Measurements from ENCODE around the gene SARM1.

Gene SARM1

DNA sequence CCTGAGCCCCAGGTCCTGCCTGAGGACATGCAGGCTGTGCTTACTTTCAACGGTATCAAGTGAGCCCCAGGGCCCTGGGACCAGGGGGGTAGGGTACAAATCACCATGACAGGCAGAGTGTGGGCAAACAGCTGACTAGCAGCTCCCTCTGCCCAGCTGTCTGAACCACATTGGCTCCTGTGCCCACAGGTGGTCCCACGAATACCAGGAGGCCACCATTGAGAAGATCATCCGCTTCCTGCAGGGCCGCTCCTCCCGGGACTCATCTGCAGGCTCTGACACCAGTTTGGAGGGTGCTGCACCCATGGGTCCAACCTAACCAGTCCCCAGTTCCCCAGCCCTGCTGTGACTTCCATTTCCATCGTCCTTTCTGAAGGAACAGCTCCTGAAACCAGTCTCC is 24.5 kb downstream of the SARM1 start:
- no peak for ATAC-seq
- TF ChIP-seq, protein P1, sequence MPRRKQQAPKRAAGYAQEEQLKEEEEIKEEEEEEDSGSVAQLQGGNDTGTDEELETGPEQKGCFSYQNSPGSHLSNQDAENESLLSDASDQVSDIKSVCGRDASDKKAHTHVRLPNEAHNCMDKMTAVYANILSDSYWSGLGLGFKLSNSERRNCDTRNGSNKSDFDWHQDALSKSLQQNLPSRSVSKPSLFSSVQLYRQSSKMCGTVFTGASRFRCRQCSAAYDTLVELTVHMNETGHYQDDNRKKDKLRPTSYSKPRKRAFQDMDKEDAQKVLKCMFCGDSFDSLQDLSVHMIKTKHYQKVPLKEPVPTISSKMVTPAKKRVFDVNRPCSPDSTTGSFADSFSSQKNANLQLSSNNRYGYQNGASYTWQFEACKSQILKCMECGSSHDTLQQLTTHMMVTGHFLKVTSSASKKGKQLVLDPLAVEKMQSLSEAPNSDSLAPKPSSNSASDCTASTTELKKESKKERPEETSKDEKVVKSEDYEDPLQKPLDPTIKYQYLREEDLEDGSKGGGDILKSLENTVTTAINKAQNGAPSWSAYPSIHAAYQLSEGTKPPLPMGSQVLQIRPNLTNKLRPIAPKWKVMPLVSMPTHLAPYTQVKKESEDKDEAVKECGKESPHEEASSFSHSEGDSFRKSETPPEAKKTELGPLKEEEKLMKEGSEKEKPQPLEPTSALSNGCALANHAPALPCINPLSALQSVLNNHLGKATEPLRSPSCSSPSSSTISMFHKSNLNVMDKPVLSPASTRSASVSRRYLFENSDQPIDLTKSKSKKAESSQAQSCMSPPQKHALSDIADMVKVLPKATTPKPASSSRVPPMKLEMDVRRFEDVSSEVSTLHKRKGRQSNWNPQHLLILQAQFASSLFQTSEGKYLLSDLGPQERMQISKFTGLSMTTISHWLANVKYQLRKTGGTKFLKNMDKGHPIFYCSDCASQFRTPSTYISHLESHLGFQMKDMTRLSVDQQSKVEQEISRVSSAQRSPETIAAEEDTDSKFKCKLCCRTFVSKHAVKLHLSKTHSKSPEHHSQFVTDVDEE (CRISPR knock-in tag; IDR thresholded peaks at IDR 0.05) = no peak
- TF ChIP-seq TCF4 (CRISPR knock-in tag; IDR thresholded peaks at IDR 0.05; ENCODE audit: borderline replicate concordance) (no peak), ARNTL (CRISPR knock-in tag; IDR thresholded peaks at IDR 0.05; ENCODE audit: borderline replicate concordance, low read depth) (no peak), TOX (CRISPR knock-in tag; IDR thresholded peaks at IDR 0.05; ENCODE audit: borderline replicate concordance) (no peak), CSDC2 (CRISPR knock-in tag; IDR thresholded peaks at IDR 0.05) (no peak), SNAI2 (CRISPR knock-in tag; IDR thresholded peaks at IDR 0.05) (no peak), ESRRG (CRISPR knock-in tag; IDR thresholded peaks at IDR 0.05) (no peak), ZNF8 (CRISPR knock-in tag; IDR thresholded peaks at IDR 0.05) (no peak), PPARA (CRISPR knock-in tag; IDR thresholded peaks at IDR 0.05; ENCODE audit: borderline replicate concordance) (no peak), ZNF70 (CRISPR knock-in tag; IDR thresholded peaks at IDR 0.05) (no peak), ZFP3 (CRISPR knock-in tag; IDR thresholded peaks at IDR 0.05) (no peak), ISL1 (CRISPR knock-in tag; IDR thresholded peaks at IDR 0.05) (no peak), ZFP30 (CRISPR knock-in tag; IDR thresholded peaks at IDR 0.05) (no peak), GLIS3 (CRISPR knock-in tag; IDR thresholded peaks at IDR 0.05) (no peak), ZC3H10 (CRISPR knock-in tag; IDR thresholded peaks at IDR 0.05) (no peak), BACH2 (CRISPR knock-in tag; IDR thresholded peaks at IDR 0.05; ENCODE audit: borderline replicate concordance) (no peak), ZNF565 (CRISPR knock-in tag; conservative IDR thresholded peaks at IDR 0.05; ENCODE audit: low read depth) (no peak)
- TF ChIP-seq, protein P2, sequence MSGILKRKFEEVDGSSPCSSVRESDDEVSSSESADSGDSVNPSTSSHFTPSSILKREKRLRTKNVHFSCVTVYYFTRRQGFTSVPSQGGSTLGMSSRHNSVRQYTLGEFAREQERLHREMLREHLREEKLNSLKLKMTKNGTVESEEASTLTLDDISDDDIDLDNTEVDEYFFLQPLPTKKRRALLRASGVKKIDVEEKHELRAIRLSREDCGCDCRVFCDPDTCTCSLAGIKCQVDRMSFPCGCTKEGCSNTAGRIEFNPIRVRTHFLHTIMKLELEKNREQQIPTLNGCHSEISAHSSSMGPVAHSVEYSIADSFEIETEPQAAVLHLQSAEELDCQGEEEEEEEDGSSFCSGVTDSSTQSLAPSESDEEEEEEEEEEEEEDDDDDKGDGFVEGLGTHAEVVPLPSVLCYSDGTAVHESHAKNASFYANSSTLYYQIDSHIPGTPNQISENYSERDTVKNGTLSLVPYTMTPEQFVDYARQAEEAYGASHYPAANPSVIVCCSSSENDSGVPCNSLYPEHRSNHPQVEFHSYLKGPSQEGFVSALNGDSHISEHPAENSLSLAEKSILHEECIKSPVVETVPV (CRISPR knock-in tag; IDR thresholded peaks at IDR 0.05) = no peak
- TF ChIP-seq, protein P3, sequence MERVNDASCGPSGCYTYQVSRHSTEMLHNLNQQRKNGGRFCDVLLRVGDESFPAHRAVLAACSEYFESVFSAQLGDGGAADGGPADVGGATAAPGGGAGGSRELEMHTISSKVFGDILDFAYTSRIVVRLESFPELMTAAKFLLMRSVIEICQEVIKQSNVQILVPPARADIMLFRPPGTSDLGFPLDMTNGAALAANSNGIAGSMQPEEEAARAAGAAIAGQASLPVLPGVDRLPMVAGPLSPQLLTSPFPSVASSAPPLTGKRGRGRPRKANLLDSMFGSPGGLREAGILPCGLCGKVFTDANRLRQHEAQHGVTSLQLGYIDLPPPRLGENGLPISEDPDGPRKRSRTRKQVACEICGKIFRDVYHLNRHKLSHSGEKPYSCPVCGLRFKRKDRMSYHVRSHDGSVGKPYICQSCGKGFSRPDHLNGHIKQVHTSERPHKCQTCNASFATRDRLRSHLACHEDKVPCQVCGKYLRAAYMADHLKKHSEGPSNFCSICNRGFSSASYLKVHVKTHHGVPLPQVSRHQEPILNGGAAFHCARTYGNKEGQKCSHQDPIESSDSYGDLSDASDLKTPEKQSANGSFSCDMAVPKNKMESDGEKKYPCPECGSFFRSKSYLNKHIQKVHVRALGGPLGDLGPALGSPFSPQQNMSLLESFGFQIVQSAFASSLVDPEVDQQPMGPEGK (CRISPR knock-in tag; IDR thresholded peaks at IDR 0.05; ENCODE audit: borderline replicate concordance) = no peak

DNA sequence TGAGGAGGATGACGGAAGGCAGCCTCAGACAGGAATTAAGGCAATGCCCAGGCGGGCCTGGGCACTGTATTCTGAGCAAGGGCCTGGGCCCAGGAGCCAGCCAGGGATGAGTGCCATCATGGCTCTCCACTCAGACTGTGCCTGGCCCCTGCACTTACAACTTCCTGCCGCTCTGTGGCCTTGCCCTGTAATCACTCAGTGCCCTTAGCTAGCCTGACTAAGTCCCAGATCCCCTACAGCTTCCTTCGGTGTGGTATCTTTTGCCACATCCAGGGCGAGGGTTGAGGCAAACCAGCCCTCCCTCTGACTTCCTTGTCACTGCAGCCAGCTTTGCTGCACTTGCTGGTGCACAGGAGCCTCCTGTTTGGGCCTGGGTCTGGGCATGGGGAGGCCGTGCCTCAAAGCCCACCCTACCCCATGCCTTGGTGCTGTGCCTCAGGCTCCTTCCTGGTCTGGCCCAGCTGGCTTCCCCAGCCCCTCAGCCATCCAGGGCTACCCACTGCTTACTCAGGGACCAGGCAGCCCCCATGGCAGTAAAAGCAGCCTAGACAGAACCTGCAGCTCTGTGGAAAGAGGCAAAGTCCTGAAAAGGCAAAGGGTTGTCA is 25.2 kb downstream of the SARM1 start:
- no peak for ATAC-seq

More for the DNA sequence above, 25.2 kb downstream of the SARM1 start:
- no peak for TF ChIP-seq ISL1 (CRISPR knock-in tag; IDR thresholded peaks at IDR 0.05)
- TF ChIP-seq PPARA (CRISPR knock-in tag; IDR thresholded peaks at IDR 0.05; ENCODE audit: borderline replicate concordance) = no peak
- TF ChIP-seq RARB (CRISPR knock-in tag; IDR thresholded peaks at IDR 0.05) = no peak
- TF ChIP-seq ZNF70 (CRISPR knock-in tag; IDR thresholded peaks at IDR 0.05) = no peak
- TF ChIP-seq, protein P3 (CRISPR knock-in tag; IDR thresholded peaks at IDR 0.05; ENCODE audit: borderline replicate concordance) = no peak
- no peak for TF ChIP-seq OSR1 (CRISPR knock-in tag; IDR thresholded peaks at IDR 0.05)
- TF ChIP-seq CSDC2 (CRISPR knock-in tag; IDR thresholded peaks at IDR 0.05) = no peak
- TF ChIP-seq, protein P1 (CRISPR knock-in tag; IDR thresholded peaks at IDR 0.05) = no peak
- TF ChIP-seq ZFP3 (CRISPR knock-in tag; IDR thresholded peaks at IDR 0.05) = no peak
- no peak for TF ChIP-seq ESRRG (CRISPR knock-in tag; IDR thresholded peaks at IDR 0.05)
- no peak for TF ChIP-seq BACH2 (CRISPR knock-in tag; IDR thresholded peaks at IDR 0.05; ENCODE audit: borderline replicate concordance)
- no peak for TF ChIP-seq GLIS3 (CRISPR knock-in tag; IDR thresholded peaks at IDR 0.05)
- TF ChIP-seq, protein P4, sequence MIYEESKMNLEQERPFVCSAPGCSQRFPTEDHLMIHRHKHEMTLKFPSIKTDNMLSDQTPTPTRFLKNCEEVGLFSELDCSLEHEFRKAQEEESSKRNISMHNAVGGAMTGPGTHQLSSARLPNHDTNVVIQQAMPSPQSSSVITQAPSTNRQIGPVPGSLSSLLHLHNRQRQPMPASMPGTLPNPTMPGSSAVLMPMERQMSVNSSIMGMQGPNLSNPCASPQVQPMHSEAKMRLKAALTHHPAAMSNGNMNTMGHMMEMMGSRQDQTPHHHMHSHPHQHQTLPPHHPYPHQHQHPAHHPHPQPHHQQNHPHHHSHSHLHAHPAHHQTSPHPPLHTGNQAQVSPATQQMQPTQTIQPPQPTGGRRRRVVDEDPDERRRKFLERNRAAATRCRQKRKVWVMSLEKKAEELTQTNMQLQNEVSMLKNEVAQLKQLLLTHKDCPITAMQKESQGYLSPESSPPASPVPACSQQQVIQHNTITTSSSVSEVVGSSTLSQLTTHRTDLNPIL (CRISPR knock-in tag; IDR thresholded peaks at IDR 0.05; ENCODE audit: low read depth) = no peak
- no peak for TF ChIP-seq SNAI2 (CRISPR knock-in tag; IDR thresholded peaks at IDR 0.05)
- no peak for TF ChIP-seq TOX (CRISPR knock-in tag; IDR thresholded peaks at IDR 0.05; ENCODE audit: borderline replicate concordance)

All from SK-N-SH treated with all-trans-retinoic acid at 6 μM for 48 hours (cell line).